Large intestine (tissue), 3 donors: ENCODE measurements around the gene DIAPH3. TPM values are rescaled to one million over a fixed set of nuclear protein-coding genes. Genes with fewer than 3 reads are reported as not detected.

Source experiments
- DNase-seq, 2 donors: peaks; one replicate each; pipeline versions ENCODE4 v3.0.0 to v3.0.0-alpha.2; 2013
- H3K27ac ChIP-seq: one replicate; pipeline ENCODE4 v1.5.1; 2013; ENCODE audit warnings: low read length
- H3K27me3 ChIP-seq: 2 replicates; pipeline ENCODE4 v1.6.1; 2013; ENCODE audit warnings: low read length; ENCODE audit not compliant: control insufficient read depth, insufficient read depth
- H3K36me3 ChIP-seq: 2 replicates; pipeline ENCODE4 v1.6.1; 2013; ENCODE audit warnings: low read length; ENCODE audit not compliant: control insufficient read depth, insufficient read depth
- H3K4me1 ChIP-seq: one replicate; pipeline ENCODE4 v1.6.1; 2013; ENCODE audit warnings: low read length; ENCODE audit not compliant: control insufficient read depth, insufficient read depth
- H3K4me3 ChIP-seq: one replicate; pipeline ENCODE4 v1.5.1; 2013; ENCODE audit warnings: low read length
- H3K9me3 ChIP-seq: one replicate; pipeline ENCODE4 v1.6.1; 2013; ENCODE audit warnings: mild to moderate bottlenecking, low read depth, low read length, moderate library complexity; ENCODE audit not compliant: control insufficient read depth
- WGBS: methylation state at CpG from one replicate; pipeline ENCODE4 v1.1.5; 2013; ENCODE audit warnings: low lambda C conversion rate; ENCODE audit not compliant: insufficient coverage; 5-methylcytosine and 5-hydroxymethylcytosine counted together
- polyA plus RNA-seq: library from polyadenylated mRNA; unstranded; fragments of 120-200 nt; gene quantifications from one replicate; pipeline ENCODE4 v1.2.1, GENCODE V29; 2013

DIAPH3 gene
- polyA plus RNA-seq, 1 donor: 5.3 TPM

DNA sequence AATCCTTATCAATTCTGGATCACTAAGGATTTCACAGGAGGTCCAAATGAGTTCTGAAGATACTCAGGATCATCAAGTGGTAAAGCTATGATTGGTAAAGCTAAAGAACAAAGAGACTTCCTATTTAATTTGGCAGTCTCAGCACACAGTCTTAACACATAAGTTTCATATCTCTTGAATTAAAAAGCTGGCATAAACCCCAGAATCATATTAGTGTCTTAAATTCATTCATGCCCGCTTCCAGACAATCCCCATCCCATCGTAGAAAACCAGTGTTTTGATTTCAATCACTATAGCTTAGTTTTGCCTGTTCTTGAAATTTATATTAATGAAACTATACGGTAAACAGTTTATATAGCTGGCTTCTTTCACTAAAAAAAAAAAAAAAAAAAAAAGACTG is 278.7 kb downstream of the DIAPH3 start:
- WGBS: 97% methylated on average over 3 of the region's 3 CpGs
- Histone ChIP-seq H3K4me3 (no peak overlapping the region), H3K9me3 (no peaks in the 10 kb centered on the region), H3K27ac (no peak overlapping the region), H3K36me3 (no peaks in the 10 kb centered on the region), H3K27me3 (no peaks in the 10 kb centered on the region), H3K4me1 (peaks cover 9% of the 10 kb centered on the region)
- no peak for DNase-seq

- DNase-seq: no peak
- Histone ChIP-seq H3K36me3 (no peaks in the 10 kb centered on the region), H3K27ac (no peak overlapping the region), H3K4me3 (no peak overlapping the region), H3K27me3 (no peaks in the 10 kb centered on the region), H3K9me3 (no peaks in the 10 kb centered on the region), H3K4me1 (peaks cover 3% of the 10 kb centered on the region)
- no CpG with 5 or more reads among the region's 5 CpGs for WGBS
Measured at GRCh38 chr13:59883885-59884284, 279.8 kb downstream of the DIAPH3 start.

- no CpG with 5 or more reads among the region's 1 CpG for WGBS
Measured at GRCh38 chr13:59880468-59880867, 283.3 kb downstream of the DIAPH3 start.

GRCh38 chr13:59879281-59879680 is 284.4 kb downstream of the DIAPH3 start:
- Histone ChIP-seq H3K4me1 (no peaks in the 10 kb centered on the region), H3K27ac (no peak overlapping the region), H3K4me3 (no peak overlapping the region), H3K9me3 (no peaks in the 10 kb centered on the region), H3K36me3 (no peaks in the 10 kb centered on the region), H3K27me3 (no peaks in the 10 kb centered on the region)
- WGBS: 70% methylated on average over 2 of the region's 4 CpGs
- no peak for DNase-seq

More at GRCh38 chr13:59880468-59880867, 283.3 kb downstream of the DIAPH3 start:
- DNase-seq: no peak
- Histone ChIP-seq H3K9me3 (no peaks in the 10 kb centered on the region), H3K27me3 (no peaks in the 10 kb centered on the region), H3K27ac (no peak overlapping the region), H3K36me3 (no peaks in the 10 kb centered on the region), H3K4me1 (no peaks in the 10 kb centered on the region), H3K4me3 (no peak overlapping the region)

GRCh38 chr13:59877933-59878332 is 285.8 kb downstream of the DIAPH3 start:
- Histone ChIP-seq H3K36me3 (no peaks in the 10 kb centered on the region), H3K4me3 (no peak overlapping the region), H3K9me3 (no peaks in the 10 kb centered on the region), H3K4me1 (no peaks in the 10 kb centered on the region), H3K27me3 (no peaks in the 10 kb centered on the region), H3K27ac (no peak overlapping the region)
- WGBS: no CpG with 5 or more reads among the region's 2 CpGs
- no peak for DNase-seq

DNA sequence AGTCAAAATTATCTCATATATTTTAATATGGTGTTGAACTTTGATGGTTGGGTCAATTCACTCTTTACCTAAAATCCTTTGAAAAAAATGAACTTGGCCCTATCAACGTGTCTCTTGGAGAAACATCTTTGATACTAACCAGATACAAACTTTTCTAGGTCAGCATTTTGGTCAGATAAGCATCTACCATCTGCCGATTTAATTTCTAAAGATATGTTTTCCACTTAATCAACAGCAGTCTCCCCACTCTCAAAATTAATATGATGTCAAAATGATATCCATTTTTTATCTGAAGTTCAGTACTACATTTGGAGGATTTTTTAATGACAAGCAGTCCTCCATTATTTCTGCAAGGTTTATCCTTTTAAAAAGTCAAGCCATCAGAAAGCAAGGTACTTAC is 288.8 kb downstream of the DIAPH3 start:
- DNase-seq: no peak
- no peaks in the 10 kb centered on the region for H3K36me3 ChIP-seq
- no peaks in the 10 kb centered on the region for H3K27me3 ChIP-seq
- no peaks in the 10 kb centered on the region for H3K4me1 ChIP-seq
- H3K9me3 ChIP-seq: no peaks in the 10 kb centered on the region
- no peak overlapping the region for H3K27ac ChIP-seq
- no peak overlapping the region for H3K4me3 ChIP-seq
- 100% methylated on average over 1 of the region's 2 CpGs for WGBS

DNA sequence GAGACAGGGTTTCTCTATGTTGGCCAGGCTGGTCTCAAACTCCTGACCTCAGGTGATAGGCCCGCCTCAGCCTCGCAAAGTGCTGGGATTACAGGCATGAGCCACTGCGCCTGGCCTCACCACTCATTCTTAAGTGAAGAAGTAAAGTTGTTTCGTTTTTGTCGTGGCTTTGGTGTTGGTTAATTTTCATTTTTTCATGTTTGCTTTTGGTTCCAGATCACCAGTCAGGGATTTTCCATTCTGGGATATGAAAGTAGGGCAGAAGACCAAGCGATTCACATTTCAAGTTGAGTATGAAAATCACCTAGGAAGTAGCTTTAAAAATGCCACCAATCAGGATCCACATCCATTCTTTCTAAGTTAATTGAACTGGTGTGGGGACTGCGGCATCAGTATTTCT is 289.9 kb downstream of the DIAPH3 start:
- Histone ChIP-seq H3K9me3 (no peaks in the 10 kb centered on the region), H3K4me3 (no peak overlapping the region), H3K27ac (no peak overlapping the region), H3K36me3 (no peaks in the 10 kb centered on the region), H3K27me3 (no peaks in the 10 kb centered on the region), H3K4me1 (no peaks in the 10 kb centered on the region)
- DNase-seq: no peak
- WGBS: no CpG with 5 or more reads among the region's 7 CpGs

DNA sequence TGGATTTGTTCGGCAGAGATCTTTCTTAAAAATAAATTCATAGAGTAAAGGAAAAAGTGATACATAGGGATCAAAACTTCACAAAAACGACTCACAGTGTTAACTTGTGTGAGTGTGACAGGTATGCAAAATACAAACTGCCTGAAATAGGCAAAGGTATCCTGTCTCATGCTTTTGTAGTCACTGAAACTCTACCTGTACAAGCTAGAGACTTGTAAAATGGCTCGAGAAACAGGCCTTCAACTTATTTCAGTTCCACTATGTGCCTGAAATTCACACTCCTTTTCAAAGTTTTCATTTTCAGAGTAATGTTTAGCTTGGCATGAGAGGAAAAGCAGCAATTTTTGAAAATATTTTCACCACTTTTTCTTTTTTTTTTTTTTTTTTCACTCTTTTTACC is 290.4 kb downstream of the DIAPH3 start:
- DNase-seq: no peak
- 100% methylated on average over 1 of the region's 3 CpGs for WGBS

GRCh38 chr13:59867867-59868266 is 295.9 kb downstream of the DIAPH3 start:
- WGBS: 96% methylated on average over 4 of the region's 5 CpGs
- no peaks in the 10 kb centered on the region for H3K36me3 ChIP-seq
- no peak overlapping the region for H3K4me3 ChIP-seq
- no peaks in the 10 kb centered on the region for H3K27me3 ChIP-seq
- no peaks in the 10 kb centered on the region for H3K4me1 ChIP-seq
- H3K27ac ChIP-seq: no peak overlapping the region
- DNase-seq: no peak
- no peaks in the 10 kb centered on the region for H3K9me3 ChIP-seq

More for the DNA sequence above, 290.4 kb downstream of the DIAPH3 start:
- H3K4me3 ChIP-seq: no peak overlapping the region
- H3K27me3 ChIP-seq: no peaks in the 10 kb centered on the region
- no peaks in the 10 kb centered on the region for H3K9me3 ChIP-seq
- H3K27ac ChIP-seq: no peak overlapping the region
- H3K36me3 ChIP-seq: no peaks in the 10 kb centered on the region
- H3K4me1 ChIP-seq: no peaks in the 10 kb centered on the region

DNA sequence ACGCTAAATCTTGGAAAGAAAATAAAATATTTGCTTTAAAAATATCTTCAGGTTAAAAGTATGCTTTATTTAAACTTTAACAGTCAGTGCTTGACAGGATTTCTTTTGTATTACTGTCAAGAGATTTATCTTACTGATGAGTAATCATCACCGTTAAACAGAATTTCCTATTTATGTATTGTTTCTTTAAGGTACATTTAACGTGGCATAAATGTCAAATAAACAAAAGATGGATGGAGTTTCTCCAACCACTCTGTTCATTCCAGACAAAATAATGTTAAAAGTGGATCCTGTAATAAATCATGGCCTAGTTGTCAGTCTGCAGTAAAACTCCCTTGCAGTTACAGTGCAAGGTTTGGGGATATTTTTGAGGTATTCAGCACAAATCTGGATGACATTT is 298.3 kb downstream of the DIAPH3 start:
- H3K27me3 ChIP-seq: no peaks in the 10 kb centered on the region
- WGBS: 47% methylated on average over 2 of the region's 3 CpGs
- H3K4me1 ChIP-seq: no peaks in the 10 kb centered on the region
- no peaks in the 10 kb centered on the region for H3K9me3 ChIP-seq
- no peak overlapping the region for H3K4me3 ChIP-seq
- no peak overlapping the region for H3K27ac ChIP-seq
- no peak for DNase-seq
- H3K36me3 ChIP-seq: no peaks in the 10 kb centered on the region

DNA sequence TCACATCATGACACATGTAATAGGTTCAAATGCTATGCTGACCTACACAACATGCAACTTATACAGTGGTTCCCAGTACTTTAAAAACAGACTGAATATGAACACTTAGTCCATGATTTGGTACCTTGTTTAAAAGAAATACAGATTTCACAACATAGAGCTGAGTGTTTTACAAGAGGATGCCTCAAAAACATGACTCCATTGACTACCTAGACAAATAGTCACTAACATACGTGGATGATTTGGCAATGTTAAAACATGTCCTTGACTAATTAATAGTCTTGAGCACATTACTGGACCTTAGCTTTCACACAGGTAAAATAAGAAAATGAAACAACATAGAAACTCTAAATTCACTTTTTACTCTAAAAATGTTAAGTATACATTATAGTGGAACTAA is 300.1 kb downstream of the DIAPH3 start:
- H3K36me3 ChIP-seq: no peaks in the 10 kb centered on the region
- H3K9me3 ChIP-seq: no peaks in the 10 kb centered on the region
- no peak overlapping the region for H3K27ac ChIP-seq
- no peak for DNase-seq
- H3K4me1 ChIP-seq: no peaks in the 10 kb centered on the region
- 100% methylated on average over 1 of the region's 1 CpG for WGBS
- H3K4me3 ChIP-seq: no peak overlapping the region
- H3K27me3 ChIP-seq: no peaks in the 10 kb centered on the region
